ENCODE data around the gene TMEM236. TPM values are rescaled to one million over a fixed set of nuclear protein-coding genes. Genes with fewer than 3 reads are reported as not detected.

TMEM236 gene
- total and polyA plus RNA-seq, 2 donors (not counting 3 experiments of a cell fraction or from before 2014, with no cell fraction given) = 0.24 to 0.29 TPM

GRCh38 chr10:17838080-17838648, 86.2 kb downstream of the TMEM236 start:
- BruUV-seq (replicated peaks) = no TSS peak
- Histone ChIP-seq H3K27ac (ENCODE audit: insufficient read depth, low read depth, low read length) (no peak overlapping the region), H3K9me3 (replicated peaks; ENCODE audit: control insufficient read depth, insufficient read depth, low read length) (no peaks in the 10 kb centered on the region), H3K27me3 (ENCODE audit: control insufficient read depth in 2 of 2, insufficient read depth in 2 of 2, low read length in 2 of 2) (no peaks in the 10 kb centered on the region), H3K4me3 (replicated peaks in 1 of 3; ENCODE audit: insufficient read depth in 1 of 3, low read depth in 1 of 3, low read length in 3 of 3) (no peak overlapping the region), H3K4me1 (ENCODE audit: control insufficient read depth, extremely low read depth, insufficient read depth, low read length) (peaks cover 20% of the 10 kb centered on the region), H3K4me2 (ENCODE audit: insufficient read depth, low read length) (no peak overlapping the region), H4K20me1 (replicated peaks; ENCODE audit: control insufficient read depth, extremely low read depth, insufficient read depth, low read length) (no peaks in the 10 kb centered on the region), H3K36me3 (ENCODE audit: control insufficient read depth in 2 of 2, extremely low read depth in 1 of 2, insufficient read depth in 2 of 2, low read length in 2 of 2) (no peaks in the 10 kb centered on the region), H2AFZ (ENCODE audit: low read depth, low read length) (no peak overlapping the region), H3K9me1 (replicated peaks; ENCODE audit: control insufficient read depth, extremely low read depth, insufficient read depth, low read length) (no peaks in the 10 kb centered on the region), H3K79me2 (ENCODE audit: control insufficient read depth, insufficient read depth, low read length) (no peaks in the 10 kb centered on the region), H3K9ac (replicated peaks; ENCODE audit: extremely low read depth, insufficient read depth, low read length) (no peak overlapping the region)
- no peak for TF ChIP-seq CTCF (IDR thresholded peaks at IDR 0.05; ENCODE audit: extremely low read depth in 1 of 2, insufficient read depth in 1 of 2, low read depth in 1 of 2, low read length in 2 of 2)
- TF ChIP-seq POLR2AphosphoS5 (IDR thresholded peaks at IDR 0.05; ENCODE audit: insufficient read depth, low read depth, low read length) = no peak
- no peak for TF ChIP-seq MYC (IDR thresholded peaks at IDR 0.05; ENCODE audit: low read depth, low read length)
- TF ChIP-seq GATA2 (IDR thresholded peaks at IDR 0.05; ENCODE audit: insufficient read depth, insufficient read length, low read depth, low read length) = no peak
- TF ChIP-seq MAX (IDR thresholded peaks at IDR 0.05; ENCODE audit: insufficient read depth, insufficient read length) = no peak
- no peak for TF ChIP-seq EZH2 (IDR thresholded peaks at IDR 0.05; ENCODE audit: borderline replicate concordance, low read depth, low read length, severe bottlenecking)
- no peak for TF ChIP-seq POLR2A (IDR thresholded peaks at IDR 0.05; ENCODE audit: low read depth, low read length)
- no peak for TF ChIP-seq FOS (IDR thresholded peaks at IDR 0.05; ENCODE audit: borderline replicate concordance, insufficient read depth, low read length)
- no peak for TF ChIP-seq JUN (IDR thresholded peaks at IDR 0.05; ENCODE audit: borderline replicate concordance, insufficient read depth, insufficient read length, low read depth)
- dilution Hi-C loops (cut with MboI; ENCODE audit: extremely low pct_ligation_motif_present, low sequenced_read_pairs) = no loop called here
- DNase-seq (ENCODE audit: low read depth, low spot score) = no peak
- no peak for FAIRE-seq
- intact Hi-C loops (cut with micrococcal nuclease) = loop anchor here (5.0 kb wide), 1 partner anchor 196 kb away; the partner anchor contains the start of gene STAM
- CTCF ChIA-PET = interaction anchor here (1.0 to 3.4 kb wide), 3 partner anchors 9 to 94 kb away, joined by 3 to 14 read pairs (median 4); no protein-coding TSS in a partner anchor
- POLR2A ChIA-PET = no interaction called here
